Gastrocnemius medialis (tissue), 4 donors: ENCODE data around the gene SEMA3C. TPM values are rescaled to one million over a fixed set of nuclear protein-coding genes. Genes with fewer than 3 reads are reported as not detected.

Experiments used
- ATAC-seq, 2 donors: fragments of 150-250 bp; one replicate each; pipeline ENCODE4 v1.9.1; 2016
- DNase-seq, 2 donors: peaks; one replicate each; pipeline ENCODE4 v3.0.0-alpha.2; 2019
- H3K27ac ChIP-seq, 4 donors: fragments of 200-600 bp; sonication (generic); 1 replicate in 1 of 4; 2 replicates in 3 of 4; pipeline ENCODE4 v1.5.1; 2016 to 2018; ENCODE audit warnings: mild to moderate bottlenecking in 2 of 4, moderate library complexity in 1 of 4
- H3K27me3 ChIP-seq, 3 donors: fragments of 200-600 bp; sonication (generic) in 2 of 3; 1 replicate in 1 of 3; 2 replicates in 2 of 3; pipeline versions ENCODE4 v1.5.1 to v1.6.0; 2016 to 2019; ENCODE audit warnings: mild to moderate bottlenecking in 1 of 3, moderate library complexity in 1 of 3
- H3K36me3 ChIP-seq, 2 donors: fragments of 200-600 bp; sonication (generic) in 1 of 2; one replicate each; pipeline ENCODE4 v1.5.1; 2017 to 2018
- H3K4me1 ChIP-seq, 2 donors: fragments of 200-600 bp; sonication (generic) in 1 of 2; one replicate each; pipeline ENCODE4 v1.5.1; 2016 to 2017; ENCODE audit warnings: mild to moderate bottlenecking in 2 of 2
- H3K4me3 ChIP-seq, 4 donors: fragments of 200-600 bp; sonication (generic) in 3 of 4; 1 replicate in 1 of 4; 2 replicates in 3 of 4; pipeline ENCODE4 v1.5.1; 2016 to 2019; ENCODE audit warnings: mild to moderate bottlenecking in 2 of 4
- H3K9me3 ChIP-seq, 3 donors: fragments of 200-600 bp; sonication (generic) in 2 of 3; 1 replicate in 1 of 3; 2 replicates in 2 of 3; pipeline ENCODE4 v1.5.1; 2016 to 2019
- CTCF ChIP-seq, 5 experiments: fragments of 450-650 bp in 3 of 5; fragments of 200-600 bp in 2 of 5; sonication (generic) in 2 of 5; IDR thresholded peaks in 4 of 5; conservative IDR thresholded peaks in 1 of 5; 1 replicate in 4 of 5; 2 replicates in 1 of 5; pipeline ENCODE4 v1.5.1; 2016 to 2019; ENCODE audit warnings: antibody characterized with exemption in 5 of 5, mild to moderate bottlenecking in 3 of 5, moderate library complexity in 3 of 5
- POLR2A ChIP-seq, 2 donors: fragments of 450-650 bp; IDR thresholded peaks; one replicate each; pipeline ENCODE4 v1.6.1; 2017; ENCODE audit warnings: antibody characterized with exemption in 2 of 2, mild to moderate bottlenecking in 2 of 2, moderate library complexity in 2 of 2
- in situ Hi-C, 4 donors: fragments of 200-750 bp; cut with MboI; loops; one replicate each; pipeline versions ENCODE4 v1.15.0 to v1.8.0; 2017; ENCODE audit warnings: low sequenced_read_pairs in 4 of 4
- intact Hi-C: fragments of 100-400 bp; cut with DNase I; formaldehyde crosslinking; loops from one replicate; pipeline ENCODE4 v1.15.1; 2023; ENCODE audit warnings: low total_unique reads
- total RNA-seq, 4 donors: library from RNA; depleted of rRNA; stranded (reverse); fragments of >200 nt; gene quantifications; one replicate each; pipeline versions ENCODE4 v1.1.0 to v1.2.3, GENCODE V29; 2016

The SEMA3C gene
- total RNA-seq, 4 donors from 2014 or later = 5.4 to 58.5 (median 30.3) TPM

DNA sequence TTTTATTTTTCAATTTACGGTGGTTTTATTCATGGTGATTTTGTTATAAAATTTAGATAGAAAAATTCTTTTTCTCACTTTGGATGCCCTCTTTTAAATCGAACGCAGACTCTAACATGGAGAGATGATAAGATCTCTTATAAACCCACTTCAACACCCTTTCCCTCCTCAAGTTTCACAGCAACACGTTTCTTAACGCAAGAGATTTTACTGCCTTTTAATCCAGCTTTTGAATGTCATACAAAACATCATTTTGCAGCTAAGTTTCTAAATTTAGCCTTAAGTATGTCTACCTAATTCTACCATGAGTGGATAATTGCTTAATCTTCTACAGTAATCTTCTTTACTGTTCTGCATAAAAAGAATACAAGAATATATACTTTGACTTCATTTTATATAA lies 70.0 kb downstream of the SEMA3C start:
- Histone ChIP-seq H3K9me3 (no peaks in the 10 kb centered on the region), H3K4me1 (peaks cover 5 to 10% of the 10 kb centered on the region in 2 donors), H3K4me3 (no peak overlapping the region), H3K36me3 (no peaks in the 10 kb centered on the region), H3K27ac (no peak overlapping the region), H3K27me3 (no peaks in the 10 kb centered on the region)
- in situ Hi-C loops (no loop called here), intact Hi-C loops (no loop called here)
- no peak for ATAC-seq
- TF ChIP-seq CTCF (IDR thresholded peaks at IDR 0.05 in 4 of 5, conservative IDR thresholded peaks at IDR 0.05 in 1 of 5) (no peak), POLR2A (IDR thresholded peaks at IDR 0.05) (no peak)
- no peak for DNase-seq

- no peak for DNase-seq
- ATAC-seq = no peak
- H3K9me3 ChIP-seq = no peaks in the 10 kb centered on the region
- peaks cover 5 to 10% of the 10 kb centered on the region in 2 donors for H3K4me1 ChIP-seq
- H3K27ac ChIP-seq = no peak overlapping the region
- no peaks in the 10 kb centered on the region for H3K36me3 ChIP-seq
- TF ChIP-seq POLR2A (IDR thresholded peaks at IDR 0.05) (no peak), CTCF (IDR thresholded peaks at IDR 0.05 in 4 of 5, conservative IDR thresholded peaks at IDR 0.05 in 1 of 5) (no peak)
- intact Hi-C loops (no loop called here), in situ Hi-C loops (no loop called here)
- no peak overlapping the region for H3K4me3 ChIP-seq
- no peaks in the 10 kb centered on the region for H3K27me3 ChIP-seq
Measured at GRCh38 chr7:80847895-80848294, 71.0 kb downstream of the SEMA3C start.

GRCh38 chr7:80847027-80847426 lies 71.8 kb downstream of the SEMA3C start:
- no peaks in the 10 kb centered on the region for H3K36me3 ChIP-seq
- in situ Hi-C loops = no loop called here
- H3K9me3 ChIP-seq = no peaks in the 10 kb centered on the region
- H3K27me3 ChIP-seq = no peaks in the 10 kb centered on the region
- peaks cover 5 to 8% of the 10 kb centered on the region in 2 donors for H3K4me1 ChIP-seq
- TF ChIP-seq POLR2A (IDR thresholded peaks at IDR 0.05) = no peak
- TF ChIP-seq CTCF (IDR thresholded peaks at IDR 0.05 in 4 of 5, conservative IDR thresholded peaks at IDR 0.05 in 1 of 5) = no peak
- intact Hi-C loops = no loop called here
- no peak overlapping the region for H3K4me3 ChIP-seq
- ATAC-seq = no peak
- no peak for DNase-seq
- H3K27ac ChIP-seq = no peak overlapping the region

GRCh38 chr7:80844916-80845315 lies 73.9 kb downstream of the SEMA3C start:
- in situ Hi-C loops = no loop called here
- intact Hi-C loops = no loop called here

More at GRCh38 chr7:80844916-80845315, 73.9 kb downstream of the SEMA3C start:
- ATAC-seq = no peak
- Histone ChIP-seq H3K9me3 (no peaks in the 10 kb centered on the region), H3K4me3 (no peak overlapping the region), H3K36me3 (no peaks in the 10 kb centered on the region), H3K27me3 (no peaks in the 10 kb centered on the region), H3K4me1 (peaks cover 5% of the 10 kb centered on the region in 2 donors), H3K27ac (no peak overlapping the region)
- TF ChIP-seq POLR2A (IDR thresholded peaks at IDR 0.05) (no peak), CTCF (IDR thresholded peaks at IDR 0.05 in 4 of 5, conservative IDR thresholded peaks at IDR 0.05 in 1 of 5) (no peak)
- DNase-seq = no peak
